Tibial artery (tissue), 4 donors: Measurements from ENCODE around the gene PSMD11.
"Not testable (repeated sequence)": the region's sequence is repeated elsewhere in the genome, so short reads cannot be mapped to it uniquely, and the experiment has no call there.

ENCODE experiments used
- DNase-seq, 2 donors: peaks; one replicate each; pipeline ENCODE4 v3.0.0-alpha.2; 2019
- H3K27ac ChIP-seq, 2 donors: fragments of 200-600 bp; sonication (generic) in 1 of 2; 1 replicate in 1 of 2; 2 replicates in 1 of 2; pipeline ENCODE4 v1.5.1; 2018 to 2019; ENCODE audit warnings: mild to moderate bottlenecking in 1 of 2
- H3K27me3 ChIP-seq, 2 donors: fragments of 200-600 bp; sonication (generic) in 1 of 2; one replicate each; pipeline versions ENCODE4 v1.5.1 to v1.6.0; 2016 to 2019
- H3K36me3 ChIP-seq, 3 donors: fragments of 200-600 bp; sonication (generic) in 2 of 3; one replicate each; pipeline ENCODE4 v1.5.1; 2016 to 2019; ENCODE audit warnings: mild to moderate bottlenecking in 2 of 3
- H3K4me1 ChIP-seq, 4 donors: fragments of 200-600 bp; sonication (generic) in 2 of 4; 1 replicate in 3 of 4; 2 replicates in 1 of 4; pipeline ENCODE4 v1.5.1; 2016 to 2019
- H3K4me3 ChIP-seq, 2 donors: fragments of 200-600 bp; sonication (generic) in 1 of 2; 1 replicate in 1 of 2; 2 replicates in 1 of 2; pipeline ENCODE4 v1.5.1; 2018 to 2019; ENCODE audit warnings: mild to moderate bottlenecking in 2 of 2
- H3K9me3 ChIP-seq, 3 donors: fragments of 200-600 bp; sonication (generic) in 1 of 3; one replicate each; pipeline ENCODE4 v1.5.1; 2016 to 2019
- intact Hi-C: fragments of 100-400 bp; cut with DNase I; formaldehyde crosslinking; loops from one replicate; pipeline ENCODE4 v1.15.0; 2023; ENCODE audit warnings: low total_unique reads
- TF ChIP-seq, protein P1 (sequence below), 2 experiments: fragments of 200-600 bp in 1 of 2; fragments of 450-650 bp in 1 of 2; IDR thresholded peaks; one replicate each; pipeline ENCODE4 v1.5.1; 2017 to 2019; ENCODE audit warnings: antibody characterized with exemption in 2 of 2, mild to moderate bottlenecking in 1 of 2, moderate library complexity in 1 of 2

PSMD11 gene

GRCh38 chr17:32520104-32520701 is 75.9 kb downstream of the PSMD11 start:
- Histone ChIP-seq H3K9me3 (no peaks in the 10 kb centered on the region), H3K36me3 (no peaks in the 10 kb centered on the region), H3K27me3 (no peaks in the 10 kb centered on the region), H3K27ac (no peak overlapping the region), H3K4me1 (peaks cover 0 to 28% (median 14%) of the 10 kb centered on the region in 4 donors), H3K4me3 (peak overlapping the region in 1 of 2 donors; percentile 59)
- TF ChIP-seq, protein P1, sequence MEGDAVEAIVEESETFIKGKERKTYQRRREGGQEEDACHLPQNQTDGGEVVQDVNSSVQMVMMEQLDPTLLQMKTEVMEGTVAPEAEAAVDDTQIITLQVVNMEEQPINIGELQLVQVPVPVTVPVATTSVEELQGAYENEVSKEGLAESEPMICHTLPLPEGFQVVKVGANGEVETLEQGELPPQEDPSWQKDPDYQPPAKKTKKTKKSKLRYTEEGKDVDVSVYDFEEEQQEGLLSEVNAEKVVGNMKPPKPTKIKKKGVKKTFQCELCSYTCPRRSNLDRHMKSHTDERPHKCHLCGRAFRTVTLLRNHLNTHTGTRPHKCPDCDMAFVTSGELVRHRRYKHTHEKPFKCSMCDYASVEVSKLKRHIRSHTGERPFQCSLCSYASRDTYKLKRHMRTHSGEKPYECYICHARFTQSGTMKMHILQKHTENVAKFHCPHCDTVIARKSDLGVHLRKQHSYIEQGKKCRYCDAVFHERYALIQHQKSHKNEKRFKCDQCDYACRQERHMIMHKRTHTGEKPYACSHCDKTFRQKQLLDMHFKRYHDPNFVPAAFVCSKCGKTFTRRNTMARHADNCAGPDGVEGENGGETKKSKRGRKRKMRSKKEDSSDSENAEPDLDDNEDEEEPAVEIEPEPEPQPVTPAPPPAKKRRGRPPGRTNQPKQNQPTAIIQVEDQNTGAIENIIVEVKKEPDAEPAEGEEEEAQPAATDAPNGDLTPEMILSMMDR (IDR thresholded peaks at IDR 0.05) = no peak
- peak in 1 of 2 donors; percentile 61 for DNase-seq
- intact Hi-C loops = no loop called here

- no peaks in the 10 kb centered on the region for H3K36me3 ChIP-seq
- H3K27me3 ChIP-seq = no peaks in the 10 kb centered on the region
- peak in 1 of 2 donors; percentile 10 for DNase-seq
- no peak overlapping the region for H3K27ac ChIP-seq
- TF ChIP-seq, protein P1 (IDR thresholded peaks at IDR 0.05) = no peak
- H3K9me3 ChIP-seq = no peaks in the 10 kb centered on the region
- no peak overlapping the region for H3K4me3 ChIP-seq
- intact Hi-C loops = no loop called here
- H3K4me1 ChIP-seq = peaks cover 0 to 28% (median 17%) of the 10 kb centered on the region in 4 donors
Measured at GRCh38 chr17:32520737-32521404, 76.6 kb downstream of the PSMD11 start.

DNA sequence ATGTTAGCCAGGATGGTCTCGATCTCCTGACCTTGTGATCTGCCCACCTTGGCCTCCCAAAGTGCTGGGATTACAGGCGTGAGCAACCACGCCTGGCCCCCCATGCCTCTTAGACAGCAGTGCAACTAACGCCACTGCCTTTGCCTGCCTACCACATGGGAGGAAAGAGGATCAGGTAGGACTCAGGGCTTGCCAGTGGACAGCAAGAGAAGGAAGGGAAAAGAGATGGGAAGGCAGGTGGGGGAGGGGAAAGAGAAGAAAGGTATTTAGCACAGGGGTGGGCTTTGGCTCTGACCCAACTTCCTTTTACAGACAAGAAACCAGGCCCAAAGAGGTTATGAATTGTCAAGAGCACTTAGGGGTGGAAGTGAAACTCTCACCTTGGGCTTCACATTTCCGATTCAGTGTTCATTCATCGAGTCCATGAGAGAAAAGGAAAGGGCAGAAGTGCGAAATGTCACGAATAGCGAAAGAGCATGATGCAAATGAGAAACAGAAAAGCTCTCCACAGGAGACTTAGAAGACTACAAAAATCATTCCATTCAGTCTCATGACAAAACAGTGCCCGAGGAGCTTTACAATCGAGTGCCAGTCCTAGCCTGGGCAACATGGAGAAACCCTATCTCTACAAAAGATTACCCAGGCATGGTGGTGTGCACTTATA is 78.8 kb downstream of the PSMD11 start:
- no peak overlapping the region for H3K4me3 ChIP-seq
- peaks cover 0 to 28% (median 14%) of the 10 kb centered on the region in 4 donors for H3K4me1 ChIP-seq
- H3K36me3 ChIP-seq = peaks cover 0 to 10% (median 4%) of the 10 kb centered on the region in 3 donors
- DNase-seq = peak in 1 of 2 donors; percentile 11
- intact Hi-C loops = no loop called here
- TF ChIP-seq, protein P1 (IDR thresholded peaks at IDR 0.05) = no peak
- no peaks in the 10 kb centered on the region for H3K9me3 ChIP-seq
- H3K27me3 ChIP-seq = no peaks in the 10 kb centered on the region
- no peak overlapping the region for H3K27ac ChIP-seq

DNA sequence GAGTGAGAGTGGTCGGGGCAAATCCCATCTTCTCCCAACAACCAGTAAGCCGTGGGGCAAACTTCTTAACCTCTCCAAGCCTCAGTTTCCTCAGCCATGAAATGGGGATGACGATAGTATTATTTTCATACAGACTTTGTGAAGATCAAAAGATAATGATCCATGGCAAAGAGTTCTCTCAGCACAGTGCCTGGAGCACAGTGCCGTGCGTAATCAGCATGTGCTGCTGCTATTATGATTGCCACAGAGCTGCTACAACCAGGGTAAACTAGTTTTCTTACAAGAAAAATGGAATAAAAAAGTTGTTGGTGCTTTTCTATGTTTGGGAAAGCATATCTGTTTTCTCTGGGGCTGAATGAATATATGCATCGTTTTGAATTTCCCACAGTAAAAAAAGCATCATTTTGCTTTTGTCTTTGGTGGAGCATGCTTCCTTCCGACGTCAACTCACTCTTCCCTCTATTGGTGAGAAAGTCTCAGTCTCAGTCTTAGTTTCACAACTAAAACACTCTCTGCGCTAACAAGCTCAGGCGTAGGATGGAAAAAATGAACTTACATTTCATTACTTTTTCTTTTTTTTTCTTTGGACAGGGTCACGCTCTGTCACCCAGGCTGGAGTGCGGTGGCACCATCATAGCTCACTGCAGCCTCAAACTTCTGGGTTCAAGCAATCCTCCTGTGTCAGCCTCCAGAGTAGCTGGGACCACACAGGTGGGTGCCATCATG is 79.7 kb downstream of the PSMD11 start:
- Histone ChIP-seq H3K36me3 (peaks cover 5 to 18% (median 13%) of the 10 kb centered on the region in 3 donors), H3K4me3 (no peak overlapping the region), H3K27ac (no peak overlapping the region), H3K9me3 (no peaks in the 10 kb centered on the region), H3K27me3 (no peaks in the 10 kb centered on the region), H3K4me1 (peaks cover 0 to 24% (median 10%) of the 10 kb centered on the region in 4 donors)
- intact Hi-C loops = no loop called here
- DNase-seq = peak in 1 of 2 donors; percentile 5
- TF ChIP-seq, protein P1 (IDR thresholded peaks at IDR 0.05) = no peak

DNA sequence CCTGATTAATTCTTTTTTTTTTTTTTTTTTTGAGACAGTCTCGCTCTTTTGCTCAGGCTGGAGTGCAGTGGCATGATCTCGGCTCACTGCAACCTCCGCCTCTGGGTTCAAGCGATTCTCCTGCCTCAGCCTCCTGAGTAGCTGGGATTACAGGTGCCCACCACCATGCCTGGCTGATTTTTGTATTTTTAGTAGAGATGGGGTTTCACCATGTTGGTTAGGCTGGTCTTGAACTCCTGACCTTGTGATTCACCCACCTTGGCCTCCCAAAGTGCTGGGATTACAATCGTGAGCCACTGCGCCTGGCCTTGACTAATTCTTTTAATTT is 80.2 kb downstream of the PSMD11 start:
- H3K27me3 ChIP-seq, H3K9me3 ChIP-seq, H3K4me3 ChIP-seq, DNase-seq, intact Hi-C loops, H3K27ac ChIP-seq: not testable (repeated sequence)
- Histone ChIP-seq H3K36me3 (peaks cover 5 to 22% (median 18%) of the 10 kb centered on the region in 3 donors), H3K4me1 (peaks cover 0 to 20% (median 6%) of the 10 kb centered on the region in 4 donors)
